GM19025 (cell line): ENCODE data around the gene ST6GAL1.

Source experiments
- ATAC-seq: cut with Tn5 transposase; IDR thresholded peaks from one replicate; pipeline ENCODE4 v1.9.1; 2021; ENCODE audit warnings: mild to moderate bottlenecking, low read depth, moderate library complexity; ENCODE audit not compliant: unreplicated experiment

ST6GAL1 gene

DNA sequence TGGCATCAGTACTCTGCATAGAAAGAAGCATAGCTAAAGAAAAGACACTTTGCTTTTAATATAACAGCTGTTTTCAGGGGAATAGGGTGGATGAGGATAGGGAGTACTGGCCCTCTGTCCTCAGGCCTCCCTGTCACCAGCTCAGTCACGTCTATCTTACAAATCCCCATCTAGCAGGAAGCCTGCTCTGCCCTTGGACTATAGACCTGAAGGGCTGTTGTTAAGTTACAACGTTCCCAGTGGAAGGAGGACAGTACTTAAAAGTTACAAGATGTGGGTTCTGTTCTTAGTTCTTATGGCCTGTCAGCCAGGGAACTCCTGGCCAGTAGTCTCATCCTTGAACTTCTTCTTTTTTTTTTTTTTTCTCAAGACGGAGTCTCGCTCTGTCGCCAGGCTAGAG, 138.5 kb downstream of the ST6GAL1 start:
- no peak for ATAC-seq

DNA sequence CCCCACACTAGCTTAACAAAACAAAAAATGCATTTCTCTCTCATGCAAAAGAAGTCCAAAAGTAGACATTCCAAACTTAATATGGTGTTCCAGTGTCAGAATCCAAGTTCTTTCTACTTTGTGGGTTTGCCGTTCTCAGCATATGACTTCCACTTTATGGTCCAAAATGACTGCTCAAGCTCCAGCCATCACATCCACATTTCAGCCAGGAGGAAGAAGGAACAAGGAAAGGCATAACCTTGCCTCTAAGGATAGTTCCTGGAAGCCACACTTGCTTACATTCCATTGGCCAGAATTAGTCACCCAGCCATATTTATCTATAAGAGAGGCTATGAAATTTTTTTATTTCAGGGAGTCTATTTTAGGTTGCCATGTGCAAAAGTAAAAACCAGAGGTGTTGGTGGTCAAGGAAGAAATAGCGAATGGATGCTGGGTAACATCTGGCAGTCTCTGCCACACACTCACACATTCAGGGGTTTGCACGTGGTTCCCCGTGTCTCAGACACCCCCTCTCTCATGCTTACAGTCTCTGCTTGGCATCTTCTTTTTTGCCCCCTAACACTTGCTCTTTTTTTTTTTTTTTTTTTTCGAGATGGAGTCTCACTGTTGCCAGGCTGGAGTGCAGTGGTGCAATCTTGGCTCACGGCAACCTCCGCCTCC, 139.7 kb downstream of the ST6GAL1 start:
- no peak for ATAC-seq

DNA sequence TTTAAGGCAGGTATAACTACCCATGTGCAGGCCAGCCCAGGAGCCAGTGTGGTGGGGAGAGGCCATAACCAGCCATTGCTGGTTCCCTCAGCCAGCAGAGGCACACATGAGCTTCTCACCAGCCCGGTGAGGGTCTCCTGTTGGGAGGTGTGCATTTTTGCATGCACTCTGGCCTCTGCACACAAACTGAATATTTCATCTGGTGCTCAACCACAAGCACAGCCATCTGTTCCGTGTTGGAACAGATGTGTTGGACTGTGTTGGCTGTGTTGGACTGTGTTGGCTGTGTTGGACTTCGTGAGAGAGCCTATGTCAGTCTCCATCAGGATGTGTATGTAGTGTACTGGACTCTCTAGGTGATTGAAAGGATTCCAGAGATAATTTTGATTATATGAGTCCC, 141.8 kb downstream of the ST6GAL1 start:
- no peak for ATAC-seq

DNA sequence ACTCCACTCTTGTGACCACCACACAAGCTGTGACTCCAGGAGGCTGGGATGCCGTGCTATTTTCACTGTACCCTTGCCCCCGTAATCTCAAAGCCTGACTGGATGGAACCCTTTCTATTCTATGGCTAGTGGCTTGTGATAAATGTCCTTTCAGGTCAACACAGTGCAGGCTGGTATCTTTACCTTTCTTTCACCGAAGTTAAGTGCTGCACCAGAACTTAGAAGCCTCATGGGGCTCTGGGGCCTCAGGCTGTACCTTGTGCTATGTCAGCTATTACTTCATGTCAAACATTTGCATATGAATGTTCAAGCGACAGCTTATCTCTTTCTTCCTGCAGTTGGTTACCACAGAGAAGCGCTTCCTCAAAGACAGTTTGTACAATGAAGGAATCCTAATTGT, 142.2 kb downstream of the ST6GAL1 start:
- no peak for ATAC-seq

DNA sequence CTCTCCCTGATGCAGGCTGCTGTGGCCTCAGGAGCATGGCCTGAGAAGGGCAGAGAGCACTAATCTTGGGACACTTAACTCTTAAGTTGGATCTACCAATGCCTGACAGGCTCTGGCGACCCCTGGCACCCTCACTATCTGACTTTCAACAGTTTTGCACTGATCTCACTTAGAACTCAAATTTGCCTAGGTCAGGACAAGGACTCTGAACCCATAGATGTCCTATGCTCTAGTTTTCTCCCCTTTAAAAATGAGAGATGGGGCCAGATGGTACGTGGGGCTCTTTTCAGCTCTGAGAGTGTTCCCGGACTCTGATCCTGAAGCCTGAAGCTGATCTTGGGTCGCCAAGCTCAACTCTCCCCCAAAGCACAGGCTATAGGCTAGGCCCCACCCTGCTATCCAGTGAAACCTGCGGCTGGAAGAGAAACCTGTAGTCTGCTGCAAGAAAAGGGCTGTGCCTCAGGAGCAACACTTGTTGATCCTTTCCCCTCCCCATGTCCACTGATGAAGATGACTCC, 143.3 kb downstream of the ST6GAL1 start:
- ATAC-seq, result no peak

DNA sequence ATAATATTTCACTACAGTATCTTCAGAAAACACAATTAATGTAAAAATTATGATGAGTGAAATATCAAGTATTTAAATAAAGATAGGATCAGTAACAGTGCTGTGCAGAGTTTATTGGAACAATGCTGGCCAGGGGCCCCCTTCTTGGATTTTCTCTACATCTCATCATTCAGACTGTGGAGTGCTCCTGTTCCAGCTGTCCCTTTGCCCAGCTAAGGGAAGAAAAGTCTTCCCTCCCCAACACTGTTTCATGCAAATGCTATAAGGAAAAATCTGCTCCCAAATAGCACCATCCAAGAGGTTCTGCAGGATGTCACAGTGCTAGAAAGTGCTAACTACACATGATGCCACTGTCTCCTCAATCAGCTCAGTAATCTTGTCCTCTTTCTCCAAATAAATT, 144.5 kb downstream of the ST6GAL1 start:
- no peak for ATAC-seq

DNA sequence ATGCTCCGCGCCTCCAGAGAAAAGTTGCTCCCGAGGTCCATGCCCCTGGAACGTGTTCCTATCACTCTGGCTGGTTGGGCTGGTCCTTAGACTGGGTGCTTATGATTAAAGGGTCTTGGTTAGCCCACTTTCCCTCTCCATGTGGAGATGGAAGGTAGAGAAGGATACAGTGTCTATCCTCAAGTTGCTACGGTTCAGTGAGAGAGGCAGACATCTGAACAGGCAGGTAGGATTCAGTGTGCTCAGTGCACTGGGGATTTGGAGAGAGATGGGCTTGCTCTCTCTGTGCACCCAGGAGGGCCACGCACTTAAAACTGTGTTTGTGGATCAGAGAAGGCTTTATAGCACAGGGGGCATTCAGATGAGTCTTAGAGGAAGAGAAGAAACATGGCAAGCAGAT, 146.0 kb downstream of the ST6GAL1 start:
- no peak for ATAC-seq

DNA sequence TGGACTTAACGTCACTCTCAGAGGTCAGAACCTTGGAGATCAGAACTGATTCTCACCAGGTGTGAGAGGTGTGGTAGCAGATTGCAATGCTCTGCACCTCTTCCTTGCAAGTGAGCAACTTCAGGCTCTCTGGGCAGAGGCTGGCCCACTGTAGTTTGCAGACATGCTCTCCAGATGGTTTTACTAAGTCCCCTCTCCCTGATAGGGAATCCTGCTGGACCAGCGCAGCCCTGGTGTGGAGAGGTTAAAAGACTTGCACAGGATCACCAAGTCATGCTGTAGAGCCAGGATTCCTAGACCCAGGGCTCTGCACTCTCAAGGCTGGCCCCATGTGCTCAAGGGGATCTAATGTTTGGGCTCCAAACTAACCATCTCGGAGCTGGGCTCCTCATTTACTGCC, 146.8 kb downstream of the ST6GAL1 start:
- no peak for ATAC-seq

DNA sequence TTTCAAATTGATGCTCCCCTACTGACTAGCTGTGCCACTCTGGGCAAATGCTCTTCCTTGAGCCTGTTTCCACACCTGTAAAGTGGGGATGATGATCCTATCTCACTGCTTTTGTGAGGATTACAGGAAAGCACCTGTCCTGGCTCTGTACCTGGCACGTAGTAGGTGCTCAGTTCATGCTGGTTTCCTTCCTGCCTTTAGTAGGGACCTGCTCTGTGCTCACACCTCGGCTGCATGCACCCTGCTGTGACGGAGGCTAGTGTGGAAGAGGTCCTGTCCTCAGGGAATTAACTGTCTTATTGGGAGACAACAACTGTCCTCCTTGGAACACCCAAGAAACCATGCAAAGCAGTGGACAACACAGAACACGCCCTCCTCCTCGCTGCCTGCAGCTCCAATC, 147.2 kb downstream of the ST6GAL1 start:
- ATAC-seq, result no peak

DNA sequence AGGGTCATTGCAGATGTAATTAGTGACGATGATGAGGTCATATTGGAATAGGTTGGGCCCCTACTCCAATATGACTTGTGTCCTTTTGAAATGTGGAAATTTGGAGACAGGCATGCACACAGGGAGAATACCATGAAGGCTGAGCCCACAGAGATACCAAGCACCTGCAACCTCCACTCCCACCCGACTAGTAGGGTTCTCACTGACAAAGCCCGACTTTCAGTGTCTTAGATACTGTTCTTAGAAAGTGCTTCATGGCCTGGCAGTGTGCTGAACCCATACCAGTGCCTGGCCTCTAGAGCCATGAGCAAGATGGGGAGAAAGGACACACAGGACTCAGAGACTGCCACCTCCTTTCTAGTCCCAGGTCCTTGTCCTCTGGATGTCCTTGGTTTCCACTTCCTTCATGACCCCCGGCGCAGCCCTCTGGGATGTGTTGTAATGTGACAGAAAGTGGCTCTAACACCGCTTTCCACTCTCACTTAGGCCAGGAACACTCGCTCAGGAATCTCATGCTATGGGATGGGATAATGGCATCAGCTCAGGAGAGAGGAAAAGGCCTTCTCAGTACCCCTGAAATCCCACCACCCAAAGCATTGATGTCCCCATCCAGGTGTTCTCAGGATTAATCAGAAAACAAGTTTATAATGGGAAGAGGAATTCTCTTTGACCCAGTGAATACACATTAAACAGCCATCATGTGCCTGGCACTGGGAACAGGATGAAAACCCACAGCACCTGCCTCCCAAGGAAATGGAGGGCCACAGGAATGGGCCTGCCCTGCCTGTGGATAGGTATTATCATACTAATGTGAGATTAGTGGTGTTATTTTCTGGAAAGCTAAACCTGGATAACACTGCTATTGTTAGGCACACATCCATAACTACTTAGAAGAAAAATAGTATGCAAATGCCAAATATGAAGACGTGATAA, 149.0 kb downstream of the ST6GAL1 start:
- no peak for ATAC-seq

DNA sequence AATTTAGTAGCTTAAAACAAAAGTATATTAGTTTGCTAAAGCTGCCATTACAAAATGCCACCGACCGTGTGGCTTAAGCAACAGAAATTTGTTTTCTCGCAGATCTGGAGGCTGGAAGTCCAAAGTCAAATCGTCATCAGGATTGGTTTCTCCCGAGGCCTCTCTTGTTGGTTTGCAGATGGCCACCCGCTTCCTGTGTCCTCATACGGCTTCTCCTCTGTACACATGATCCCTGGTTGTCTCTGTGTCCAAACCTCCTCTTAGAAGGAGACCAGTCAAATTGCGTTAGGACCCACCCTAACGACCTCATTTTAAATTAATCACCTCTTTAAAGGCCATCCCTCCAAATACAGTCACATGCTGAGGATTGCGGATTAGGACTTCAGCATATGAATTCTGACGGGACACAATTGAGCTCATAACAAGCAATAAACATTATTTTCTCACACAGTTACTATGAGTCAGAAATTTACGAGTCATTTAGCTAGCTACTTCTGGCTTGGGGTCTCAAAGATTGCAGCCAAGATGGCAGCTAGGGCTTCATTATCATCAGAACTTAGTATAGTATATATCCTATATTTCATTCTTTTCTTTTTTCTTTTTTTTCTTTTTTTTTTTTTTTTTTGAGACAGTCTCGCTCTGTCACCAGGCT, 150.6 kb downstream of the ST6GAL1 start:
- ATAC-seq, result no peak

DNA sequence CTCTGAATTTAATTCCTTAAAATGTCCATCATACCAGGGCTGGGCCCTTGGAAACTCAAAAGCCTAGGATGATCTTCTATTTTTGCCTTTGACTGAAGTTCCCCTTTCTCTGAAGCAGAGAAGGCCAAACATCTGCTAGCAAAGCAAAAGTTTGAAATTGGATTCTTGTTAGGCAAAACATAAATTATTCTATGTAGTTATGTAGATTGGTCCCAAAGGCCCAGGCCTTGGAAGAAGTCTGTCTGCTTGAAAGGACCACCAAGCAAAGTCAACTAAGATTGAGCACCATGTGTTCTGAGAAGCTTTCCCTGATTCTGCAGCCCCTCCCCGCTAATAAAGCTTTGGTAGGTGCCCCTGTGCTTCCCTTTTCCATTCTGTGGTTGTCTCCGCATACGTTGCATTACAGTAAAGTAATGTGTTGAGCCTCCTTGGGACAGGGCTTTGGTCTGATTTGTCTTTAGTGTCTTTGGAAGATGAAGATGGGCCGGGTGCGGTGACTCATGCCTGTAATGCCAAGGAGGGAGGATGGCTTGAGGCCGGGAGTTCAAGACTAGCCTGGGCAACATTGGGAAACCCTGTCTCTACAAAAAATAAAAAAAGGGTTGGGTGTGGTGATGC, 152.5 kb downstream of the ST6GAL1 start:
- ATAC-seq, result no peak

DNA sequence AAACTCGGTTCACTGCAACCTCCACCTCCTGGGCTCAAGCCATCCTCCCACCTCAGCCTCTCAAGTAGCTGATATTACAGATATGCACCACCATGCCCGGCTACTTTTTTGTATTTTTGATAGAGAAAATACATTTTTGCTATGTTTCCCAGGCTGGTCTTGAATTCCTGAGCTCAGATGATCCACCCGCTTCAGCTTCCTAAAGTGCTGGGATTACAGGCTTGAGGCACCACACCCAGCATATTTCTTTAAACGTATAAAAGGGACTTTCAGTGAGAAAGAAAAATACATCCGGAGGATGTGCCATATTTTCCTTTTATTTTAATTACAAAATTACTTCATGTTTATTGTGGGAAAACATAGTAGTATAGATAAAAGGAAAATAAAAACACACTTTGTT, 153.8 kb downstream of the ST6GAL1 start:
- ATAC-seq, result no peak

DNA sequence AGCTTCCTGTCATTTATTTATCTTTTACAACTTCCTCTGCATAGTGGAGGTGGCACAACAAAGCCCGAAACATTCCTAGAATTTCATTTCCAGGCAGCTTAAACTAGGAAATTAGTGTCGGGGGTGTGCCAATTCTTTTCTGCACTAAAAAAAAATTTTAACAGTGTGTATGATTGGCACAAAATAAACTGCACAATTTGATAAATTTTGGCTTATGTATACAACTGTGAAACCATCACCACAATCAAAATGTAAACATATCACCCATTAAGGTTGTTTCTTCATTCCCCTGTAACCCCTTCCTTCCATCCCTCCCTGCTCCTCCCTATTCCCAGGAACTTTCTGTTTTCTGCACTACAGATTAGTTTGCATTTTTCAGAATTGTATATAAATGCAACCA, 154.3 kb downstream of the ST6GAL1 start:
- no peak for ATAC-seq

DNA sequence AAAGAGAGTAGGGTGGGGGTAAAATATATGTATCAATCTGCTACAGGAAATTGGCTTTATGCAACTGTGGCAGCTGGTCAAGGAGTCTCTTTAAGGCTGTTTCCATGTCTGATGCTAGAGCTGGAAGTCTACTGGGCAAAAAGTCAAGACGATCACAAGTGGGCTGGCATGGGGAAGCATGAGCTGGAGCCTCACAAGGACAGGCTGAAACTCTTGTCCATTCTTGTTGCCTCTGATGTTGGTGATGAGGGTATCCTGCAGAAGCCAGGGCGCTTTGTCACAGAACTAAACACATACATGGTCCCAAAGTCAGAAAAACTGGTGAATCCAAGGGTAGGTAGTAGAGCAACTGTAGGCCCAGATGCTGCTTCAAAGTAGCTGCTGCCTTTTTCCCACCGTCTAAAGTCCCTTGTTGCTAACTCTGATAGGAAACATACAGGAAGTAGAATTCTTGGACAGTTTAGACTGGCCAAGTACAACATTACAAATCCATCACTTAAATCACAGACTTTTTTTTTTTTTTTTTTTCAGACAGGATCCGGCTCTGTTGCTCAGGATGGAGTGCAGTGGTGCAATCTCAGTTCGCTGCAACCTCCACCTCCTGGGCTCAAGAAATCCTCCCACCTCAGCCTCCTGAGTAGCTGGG, 154.8 kb downstream of the ST6GAL1 start:
- no peak for ATAC-seq

DNA sequence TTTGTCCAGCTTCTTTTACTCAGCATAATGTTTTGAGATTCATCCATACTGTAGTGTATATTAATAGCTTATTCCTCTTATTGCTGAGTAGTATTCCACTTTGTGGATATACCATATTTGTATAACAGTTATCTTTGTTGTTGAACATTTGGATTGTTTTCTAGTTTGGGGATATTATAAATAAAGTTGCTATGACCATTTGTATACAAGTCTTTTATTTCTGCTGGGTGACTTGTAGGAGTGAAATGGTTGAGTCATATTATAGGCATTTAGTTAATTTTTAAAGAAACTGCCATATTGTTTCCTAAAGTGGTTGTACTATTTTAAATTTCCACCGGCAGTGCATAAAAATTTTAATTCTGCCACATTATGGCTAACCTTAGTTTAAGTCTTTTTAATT, 155.6 kb downstream of the ST6GAL1 start:
- no peak for ATAC-seq

DNA sequence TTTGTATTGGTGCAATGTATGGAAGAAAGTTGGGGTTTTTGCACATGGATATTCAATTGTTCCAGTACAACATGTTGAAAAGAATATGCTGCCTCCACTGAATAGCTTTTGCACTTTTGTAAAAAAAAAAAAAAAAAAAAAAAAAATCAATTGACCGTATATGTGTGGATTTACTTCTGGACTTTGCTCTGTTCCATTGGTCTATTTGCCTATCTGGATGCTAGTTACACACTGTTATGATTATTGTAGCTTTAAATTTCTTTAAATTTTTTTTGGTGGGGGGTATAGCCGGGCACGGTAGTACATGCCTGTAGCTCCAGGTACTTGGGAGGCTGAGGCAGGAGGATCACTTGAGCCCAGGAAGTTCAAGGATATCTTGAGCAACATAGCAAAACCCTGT, 156.5 kb downstream of the ST6GAL1 start:
- no peak for ATAC-seq

DNA sequence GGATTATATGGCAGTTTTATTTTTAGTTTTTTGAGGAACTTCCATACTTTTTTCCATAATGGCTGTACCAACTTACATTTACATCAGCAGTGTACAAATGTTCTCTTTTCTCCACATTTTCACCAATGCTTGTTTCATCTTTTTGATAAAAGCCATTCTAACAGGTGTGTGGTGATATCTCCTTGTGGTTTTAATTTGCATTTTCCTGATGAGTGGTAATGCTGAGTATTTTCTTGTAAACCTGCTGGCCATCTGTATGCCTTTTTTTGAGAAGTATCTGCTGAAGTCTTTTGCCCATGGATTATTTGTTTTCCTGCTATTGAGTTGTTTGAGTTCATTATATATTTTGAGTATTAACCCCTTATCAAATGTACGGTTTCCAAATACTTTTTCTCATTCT, 158.4 kb downstream of the ST6GAL1 start:
- no peak for ATAC-seq

DNA sequence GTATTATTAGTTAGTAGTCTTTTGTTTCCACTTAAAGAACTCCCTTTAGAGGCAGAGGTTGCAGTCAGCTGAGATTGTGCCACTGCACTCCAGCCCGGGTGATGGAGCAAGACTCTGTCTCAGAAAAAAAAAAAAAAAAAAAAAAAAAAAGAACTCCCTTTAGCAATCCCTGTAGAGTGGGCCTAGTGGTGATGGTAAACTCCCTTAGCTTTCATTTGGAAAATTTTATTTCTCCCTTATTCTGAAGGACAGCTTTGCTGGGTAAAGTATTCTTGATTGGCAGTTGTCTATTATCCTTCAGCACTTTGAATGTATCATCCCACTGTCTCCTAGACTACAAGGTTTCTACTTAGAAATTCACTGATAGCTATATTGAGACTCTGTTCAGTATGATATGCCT, 163.0 kb downstream of the ST6GAL1 start:
- no peak for ATAC-seq

DNA sequence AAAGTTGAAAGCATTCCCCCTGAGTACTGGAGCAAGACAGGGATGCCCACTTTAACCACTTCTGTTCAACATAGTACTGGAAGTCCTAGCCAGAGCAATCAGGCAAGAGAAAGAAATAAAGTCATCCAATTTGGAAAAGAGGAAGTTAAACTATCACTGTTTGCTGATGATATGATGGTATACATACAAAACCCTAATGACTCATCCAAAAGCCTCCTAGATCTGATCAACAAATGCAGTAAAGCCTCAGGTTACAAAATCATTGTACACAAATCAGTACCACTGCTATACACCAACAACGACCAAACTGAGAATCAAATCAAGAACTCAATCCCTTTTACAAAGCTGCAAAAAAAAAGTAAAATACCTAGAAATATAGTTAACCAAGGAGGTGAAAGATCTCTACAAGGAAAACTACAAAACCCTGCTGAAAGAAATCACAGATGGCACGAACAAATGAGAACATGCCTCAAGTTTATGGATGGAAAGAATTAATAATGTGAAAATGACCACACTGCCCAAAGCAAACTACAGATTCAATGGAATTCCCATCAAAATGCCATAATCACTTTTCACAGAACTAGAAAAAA, 168.7 kb downstream of the ST6GAL1 start:
- ATAC-seq, result no peak
